ENCODE results near the gene TMEM239.
"Not testable (repeated sequence)": the region's sequence is repeated elsewhere in the genome, so short reads cannot be mapped to it uniquely, and the experiment has no call there.

The TMEM239 gene

GRCh38 chr20:2820084-2820895, 4.1 kb downstream of the TMEM239 start:
- no peak overlapping the region for H3K4me3 ChIP-seq (ENCODE audit: low read depth, low read length)

GRCh38 chr20:2820896-2821869, 5.0 kb downstream of the TMEM239 start:
- H3K4me3 ChIP-seq (ENCODE audit: low read depth, low read length), result no peak overlapping the region

DNA sequence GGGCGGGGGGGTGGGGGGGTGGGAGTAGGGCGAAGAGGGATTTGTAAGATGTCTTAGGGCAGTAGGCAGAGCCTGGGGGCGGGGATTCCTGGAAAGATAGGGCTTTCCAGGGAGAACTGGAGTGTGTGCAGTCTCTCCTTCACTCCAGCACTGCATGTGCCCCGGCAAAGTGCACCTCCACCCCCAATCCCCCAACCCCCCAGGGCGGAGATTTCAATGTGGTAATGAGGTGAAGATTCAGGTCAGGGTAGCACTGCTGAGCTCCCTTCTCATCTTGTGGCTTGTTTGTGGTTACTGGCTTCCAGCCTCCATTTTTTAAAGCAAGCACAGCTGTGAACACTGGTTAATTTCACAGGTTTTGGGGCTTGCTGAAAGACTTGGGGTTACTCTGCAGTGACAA, 5.9 kb downstream of the TMEM239 start:
- H3K4me3 ChIP-seq (ENCODE audit: low read depth, low read length), result no peak overlapping the region

DNA sequence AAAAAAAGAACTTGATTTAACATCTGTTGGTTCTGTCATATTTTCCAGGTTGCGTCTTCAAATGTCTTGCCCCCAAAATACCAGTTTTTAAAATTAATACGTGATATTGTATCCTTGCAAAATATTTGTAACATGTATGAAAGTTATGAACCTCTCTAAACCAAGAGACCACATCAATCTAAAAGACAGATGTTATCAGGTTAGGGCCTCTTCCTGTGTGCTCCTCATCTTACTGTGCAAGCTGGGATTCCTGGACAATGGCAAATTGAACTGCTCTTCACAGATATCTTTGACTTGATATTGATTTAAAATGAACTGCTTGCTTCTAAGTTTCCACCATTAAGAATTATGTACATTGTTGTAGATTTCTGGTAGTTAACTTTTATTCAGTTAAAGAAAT, 9.6 kb downstream of the TMEM239 start:
- H3K4me3 ChIP-seq (ENCODE audit: low read depth, low read length), result no peak overlapping the region

- no peak overlapping the region for H3K4me3 ChIP-seq (ENCODE audit: low read depth, low read length)
Measured at GRCh38 chr20:2826655-2827054, 10.5 kb downstream of the TMEM239 start.

DNA sequence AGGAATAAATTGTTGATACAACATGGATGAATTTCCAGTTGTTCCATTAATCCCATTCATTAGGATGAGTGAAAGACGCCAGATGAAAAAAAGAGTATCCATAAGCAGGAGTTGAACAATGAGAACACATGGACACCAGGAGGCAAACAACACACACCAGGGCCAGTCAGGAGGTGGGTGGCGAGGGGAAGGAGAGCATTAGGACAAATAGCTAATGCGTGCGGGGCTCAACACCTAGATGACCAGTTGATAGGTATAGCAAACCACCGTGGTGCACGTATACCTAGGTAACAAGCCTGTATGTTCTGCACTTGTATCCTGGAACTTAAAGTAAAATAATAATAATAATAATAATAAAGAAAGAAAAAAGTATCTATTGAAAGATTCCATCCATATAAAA, 13.2 kb downstream of the TMEM239 start:
- H3K4me3 ChIP-seq (ENCODE audit: low read depth, low read length), result no peak overlapping the region

GRCh38 chr20:2831206-2831605, 15.0 kb downstream of the TMEM239 start:
- H3K4me3 ChIP-seq (ENCODE audit: low read depth, low read length), result not testable (repeated sequence)

- no peak overlapping the region for H3K4me3 ChIP-seq (ENCODE audit: low read depth, low read length)
Measured at GRCh38 chr20:2833761-2834160, 17.6 kb downstream of the TMEM239 start.

DNA sequence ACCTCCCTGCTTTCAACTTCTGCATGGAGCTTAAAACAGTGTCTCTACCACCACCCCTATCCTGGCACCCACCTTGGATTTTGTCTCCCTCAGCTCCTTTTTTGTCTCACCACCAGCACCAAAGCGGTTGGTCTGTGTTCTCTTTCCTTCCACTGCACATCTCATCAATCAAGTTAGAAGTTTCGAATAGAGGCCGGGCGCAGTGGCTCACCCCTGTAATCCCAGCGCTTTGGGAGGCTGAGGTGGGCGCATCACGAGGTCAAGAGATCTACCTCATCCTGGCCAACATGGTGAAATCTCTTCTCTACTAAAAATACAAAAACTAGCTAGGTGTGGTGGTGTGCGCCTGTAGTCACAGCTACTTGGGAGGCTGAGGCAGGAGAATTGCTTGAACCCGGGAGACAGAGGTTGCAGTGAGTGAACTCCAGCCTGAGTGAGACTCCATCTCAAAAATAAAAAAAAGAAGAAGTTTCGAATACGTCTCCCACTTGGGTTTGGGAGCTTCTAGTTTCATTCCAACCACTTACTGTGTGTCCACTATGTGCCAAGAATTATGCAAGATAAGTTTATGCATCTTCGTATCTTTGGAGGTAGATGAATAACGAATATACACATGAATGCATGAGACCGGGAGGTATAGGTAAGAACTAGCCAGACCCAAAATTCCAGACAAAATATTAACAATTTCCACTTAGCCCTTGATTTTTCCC, 18.4 kb downstream of the TMEM239 start:
- H3K4me3 ChIP-seq (ENCODE audit: low read depth, low read length), result no peak overlapping the region

GRCh38 chr20:2835331-2835796, 19.2 kb downstream of the TMEM239 start:
- no peak overlapping the region for H3K4me3 ChIP-seq (ENCODE audit: low read depth, low read length)

GRCh38 chr20:2836035-2836434, 19.9 kb downstream of the TMEM239 start:
- no peak overlapping the region for H3K4me3 ChIP-seq (ENCODE audit: low read depth, low read length)

- H3K4me3 ChIP-seq (ENCODE audit: low read depth, low read length), result no peak overlapping the region
Measured at GRCh38 chr20:2837221-2837960, 21.2 kb downstream of the TMEM239 start.

DNA sequence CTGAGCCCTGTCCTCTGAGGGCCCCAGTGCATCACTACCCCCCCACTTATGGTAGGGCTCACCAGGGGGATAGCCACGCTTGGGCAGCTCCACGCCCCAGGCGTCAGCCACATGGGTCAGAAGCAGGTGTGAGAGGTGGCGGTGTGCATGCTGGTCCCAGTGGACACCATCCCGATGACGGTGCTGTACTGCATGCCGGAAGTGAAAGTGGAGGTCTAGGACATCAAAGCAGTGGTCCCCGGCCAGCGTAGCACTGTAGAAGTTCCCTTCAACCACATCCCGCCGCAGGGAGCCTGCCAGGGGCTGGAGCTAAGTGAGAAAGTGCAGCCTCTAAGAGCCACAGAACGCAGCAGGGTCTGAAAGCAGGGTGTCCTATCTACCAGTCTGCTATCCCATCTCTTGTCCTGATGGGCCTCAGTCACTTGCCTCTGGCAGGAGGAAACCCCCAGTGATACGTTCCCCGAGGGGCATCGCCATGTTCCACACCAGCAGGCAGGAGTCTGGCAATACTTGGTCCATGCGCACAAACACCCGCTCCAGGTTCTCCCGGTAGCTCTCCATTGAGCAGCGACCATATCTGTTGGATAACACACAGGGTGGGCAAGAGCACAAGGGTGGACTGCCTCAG, 22.1 kb downstream of the TMEM239 start:
- H3K4me3 ChIP-seq (ENCODE audit: low read depth, low read length), result no peak overlapping the region

DNA sequence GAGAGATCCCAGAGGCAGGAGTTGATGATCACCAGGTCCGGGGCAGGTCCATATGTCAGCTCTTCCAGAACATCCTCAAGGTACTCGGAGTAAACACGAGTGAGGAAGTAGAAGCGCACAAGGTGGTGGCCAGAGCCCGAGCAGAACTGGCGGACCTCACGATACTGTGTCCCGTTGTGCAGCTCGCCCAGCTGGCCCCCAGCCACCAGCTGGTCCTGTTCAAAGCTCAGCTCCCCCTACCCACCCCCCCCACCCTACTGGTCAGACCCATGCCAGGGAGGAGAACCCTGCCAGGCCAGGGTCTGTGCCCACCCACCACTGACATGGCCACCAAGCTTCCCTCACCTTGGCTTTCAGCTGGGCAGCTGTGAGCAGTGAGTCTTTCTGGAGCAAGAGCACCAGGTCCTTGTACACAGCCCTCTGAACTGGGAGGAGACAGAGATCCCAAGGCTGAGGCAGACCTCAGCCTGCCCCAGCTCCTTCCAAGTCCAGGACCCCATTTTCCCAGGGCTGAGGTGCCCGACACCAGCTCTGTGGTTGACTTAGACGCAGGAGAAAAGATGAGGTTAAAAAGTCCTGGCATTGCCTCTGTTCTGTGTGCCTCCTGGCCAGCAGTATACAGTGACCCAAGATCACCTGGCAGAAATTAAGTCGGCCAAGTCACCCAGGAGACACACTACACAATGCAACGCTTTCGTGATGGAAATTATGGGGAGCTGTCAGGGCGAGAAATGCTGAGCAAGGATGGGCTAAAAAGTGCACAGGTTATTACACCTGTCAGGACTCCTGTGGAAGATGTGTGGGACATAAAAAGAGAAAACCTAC, 22.9 kb downstream of the TMEM239 start:
- no peak overlapping the region for H3K4me3 ChIP-seq (ENCODE audit: low read depth, low read length)

GRCh38 chr20:2839732-2840137, 23.6 kb downstream of the TMEM239 start:
- H3K4me3 ChIP-seq (ENCODE audit: low read depth, low read length), result no peak overlapping the region

- peak within 1 kb of the TSS; percentile 72 for H3K4me3 ChIP-seq (ENCODE audit: low read depth, low read length)
Measured at GRCh38 chr20:2840138-2840966, 24.2 kb downstream of the TMEM239 start, which contains the start of the genes PCED1A and VPS16. PCED1A (minus strand) TSS chr20:2840655; CDS start chr20:2839912, 743 bp downstream. VPS16 (plus strand) TSS chr20:2840745; CDS start chr20:2840775, 30 bp downstream.

DNA sequence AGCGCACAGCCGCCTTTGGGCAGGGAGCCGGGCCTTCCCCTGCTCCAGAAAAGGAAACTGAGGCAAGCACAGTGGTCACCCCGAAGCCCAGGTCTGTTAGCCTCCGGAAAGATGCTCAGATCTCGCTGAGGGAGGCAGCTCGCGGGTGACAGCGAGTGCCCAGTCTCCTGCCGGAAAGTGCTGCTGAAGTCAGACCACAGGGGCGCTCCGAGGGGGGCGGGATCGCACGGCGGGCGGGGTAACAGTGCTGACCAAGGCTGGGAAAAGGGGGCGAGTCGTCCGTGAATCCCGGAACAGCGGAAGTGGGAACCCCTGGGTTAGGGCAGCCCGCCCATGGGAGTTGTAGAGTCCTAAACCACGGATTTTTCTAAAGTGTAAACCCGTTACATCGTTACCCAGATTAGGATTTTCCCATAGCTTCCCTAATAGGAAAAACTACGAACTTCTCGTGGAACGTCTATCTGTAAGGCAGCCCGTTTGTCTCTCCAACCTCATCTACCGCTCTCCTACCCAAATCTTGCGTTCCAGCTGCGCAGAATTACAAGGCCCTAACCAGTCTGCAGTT, 24.9 kb downstream of the TMEM239 start:
- H3K4me3 ChIP-seq (ENCODE audit: low read depth, low read length), result peak overlapping the region; percentile 72

GRCh38 chr20:2845607-2846006, 29.4 kb downstream of the TMEM239 start:
- no peak overlapping the region for H3K4me3 ChIP-seq (ENCODE audit: low read depth, low read length)

Measured in iPS-11a (cell line).